Lower leg skin (tissue), 3 donors: ENCODE measurements around the gene SNX4.

Experiments used
- POLR2A ChIP-seq, 2 donors: fragments of 450-650 bp; IDR thresholded peaks; one replicate each; pipeline ENCODE4 v1.6.1; 2016 to 2017; ENCODE audit warnings: antibody characterized with exemption in 2 of 2, mild to moderate bottlenecking in 1 of 2, moderate library complexity in 1 of 2
- TF ChIP-seq, protein P1 (sequence below), 3 donors: fragments of 450-650 bp; IDR thresholded peaks; one replicate each; pipeline ENCODE4 v1.5.1; 2016; ENCODE audit warnings: antibody characterized with exemption in 3 of 3, mild to moderate bottlenecking in 3 of 3, moderate library complexity in 2 of 3

- TF ChIP-seq, protein P1, sequence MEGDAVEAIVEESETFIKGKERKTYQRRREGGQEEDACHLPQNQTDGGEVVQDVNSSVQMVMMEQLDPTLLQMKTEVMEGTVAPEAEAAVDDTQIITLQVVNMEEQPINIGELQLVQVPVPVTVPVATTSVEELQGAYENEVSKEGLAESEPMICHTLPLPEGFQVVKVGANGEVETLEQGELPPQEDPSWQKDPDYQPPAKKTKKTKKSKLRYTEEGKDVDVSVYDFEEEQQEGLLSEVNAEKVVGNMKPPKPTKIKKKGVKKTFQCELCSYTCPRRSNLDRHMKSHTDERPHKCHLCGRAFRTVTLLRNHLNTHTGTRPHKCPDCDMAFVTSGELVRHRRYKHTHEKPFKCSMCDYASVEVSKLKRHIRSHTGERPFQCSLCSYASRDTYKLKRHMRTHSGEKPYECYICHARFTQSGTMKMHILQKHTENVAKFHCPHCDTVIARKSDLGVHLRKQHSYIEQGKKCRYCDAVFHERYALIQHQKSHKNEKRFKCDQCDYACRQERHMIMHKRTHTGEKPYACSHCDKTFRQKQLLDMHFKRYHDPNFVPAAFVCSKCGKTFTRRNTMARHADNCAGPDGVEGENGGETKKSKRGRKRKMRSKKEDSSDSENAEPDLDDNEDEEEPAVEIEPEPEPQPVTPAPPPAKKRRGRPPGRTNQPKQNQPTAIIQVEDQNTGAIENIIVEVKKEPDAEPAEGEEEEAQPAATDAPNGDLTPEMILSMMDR (IDR thresholded peaks at IDR 0.05), result no peak
- TF ChIP-seq POLR2A (IDR thresholded peaks at IDR 0.05), result no peak
Measured at GRCh38 chr3:125519678-125520562, at the start of gene SNX4.
